HCT116 (cell line): Measurements from ENCODE around the gene PLCB4. TPM values are rescaled to one million over a fixed set of nuclear protein-coding genes. Genes with fewer than 3 reads are reported as not detected.

Source experiments
- ATAC-seq: fragments of 200-7000 bp; cut with Tn5 transposase; 2 replicates; pipeline ENCODE4 v1.9.1; 2020; ENCODE audit warnings: mild to moderate bottlenecking, moderate library complexity
- BruUV-seq: library from RNA; stranded (reverse); fragments of 400-500 nt; replicated peaks from 2 replicates; lab custom pipeline; 2021; lab: Mats Ljungman, UMichigan
- CTCF ChIA-PET: fragments of 300-600 bp; sonication (Branson Sonifier 250); formaldehyde crosslinking; loops from one replicate; lab custom pipeline; 2021; ENCODE audit warnings: antibody characterized with exemption; lab: Charles Lee
- POLR2A ChIA-PET: fragments of 300-600, 350-600 bp; sonication (Branson Sonifier 250); formaldehyde crosslinking; loops from one replicate; lab custom pipeline; 2021; ENCODE audit warnings: antibody characterized with exemption; lab: Charles Lee
- RAD21 ChIA-PET, 2 experiments: fragments of 300-600 bp; sonication (Branson Sonifier 250); formaldehyde crosslinking; loops; one replicate each; lab custom pipeline; 2023; ENCODE audit warnings: low total read pairs in 2 of 2; ENCODE audit not compliant: uncharacterized antibody in 2 of 2, unreplicated experiment in 2 of 2, low non-redundant PET in 1 of 2; lab: Charles Lee
- DNase-seq: peaks from one replicate; pipeline ENCODE4 v3.0.0-alpha.2; 2010; ENCODE audit warnings: low read depth, low spot score
- H2AFZ ChIP-seq: fragments of 200-600 bp; shearing (Covaris generic), sonication (generic); 2 replicates; pipeline ENCODE4 v1.6.1; 2017; ENCODE audit warnings: low read depth, mixed run types, mixed read lengths, antibody characterized with exemption, low read length; ENCODE audit not compliant: poor library complexity, severe bottlenecking
- H3K27ac ChIP-seq: 2 replicates; pipeline ENCODE4 v1.5.1; 2012; ENCODE audit warnings: low read depth, low read length
- H3K27me3 ChIP-seq: fragments of 200-600 bp; sonication (generic); 2 replicates; pipeline ENCODE4 v1.6.1; 2016; ENCODE audit warnings: mixed run types, low read length, mixed read lengths; ENCODE audit not compliant: insufficient read depth
- H3K36me3 ChIP-seq, 2 experiments: fragments of 200-500 bp in 1 of 2; fragments of 200-600 bp in 1 of 2; sonication (Bioruptor generic) in 1 of 2; sonication (generic) in 1 of 2; 2 replicates each; pipeline versions ENCODE4 v1.5.1 to v1.6.1; 2014 to 2016; ENCODE audit warnings: low read length in 2 of 2, inconsistent platforms in 1 of 2, mixed read lengths in 1 of 2, mixed run types in 1 of 2; ENCODE audit not compliant: insufficient read depth in 2 of 2, control insufficient read depth in 1 of 2
- H3K4me1 ChIP-seq, 2 experiments: fragments of 200-600 bp in 1 of 2; sonication (generic) in 1 of 2; 2 replicates each; pipeline versions ENCODE4 v1.5.1 to v1.6.1; 2012 to 2017; ENCODE audit warnings: low read length in 2 of 2, inconsistent platforms in 1 of 2, mild to moderate bottlenecking in 1 of 2, mixed read lengths in 1 of 2, mixed run types in 1 of 2, moderate library complexity in 1 of 2; ENCODE audit not compliant: insufficient read depth in 2 of 2, control insufficient read depth in 1 of 2
- H3K4me2 ChIP-seq: fragments of 200-600 bp; sonication (generic); 2 replicates; pipeline ENCODE4 v1.6.1; 2017; ENCODE audit warnings: mixed run types, low read length, mixed read lengths
- H3K4me3 ChIP-seq, 2 experiments: fragments of 200-600 bp in 1 of 2; sonication (generic) in 1 of 2; replicated peaks in 1 of 2; 2 replicates each; pipeline ENCODE4 v1.5.1; 2011 to 2016; ENCODE audit warnings: low read length in 2 of 2, control low read depth in 1 of 2, low read depth in 1 of 2, mild to moderate bottlenecking in 1 of 2, mixed read lengths in 1 of 2, mixed run types in 1 of 2
- H3K79me2 ChIP-seq: fragments of 200-600 bp; sonication (generic); 2 replicates; pipeline ENCODE4 v1.6.1; 2017; ENCODE audit warnings: mild to moderate bottlenecking, mixed run types, low read length, moderate library complexity, mixed read lengths; ENCODE audit not compliant: insufficient read depth
- H3K9ac ChIP-seq: fragments of 200-600 bp; sonication (generic); 2 replicates; pipeline ENCODE4 v1.6.1; 2016; ENCODE audit warnings: low read length, mixed read lengths
- H3K9me2 ChIP-seq: fragments of 200-600 bp; sonication (generic), shearing (Covaris generic); 2 replicates; pipeline ENCODE4 v1.6.1; 2017; ENCODE audit warnings: mixed run types, mild to moderate bottlenecking, moderate library complexity; ENCODE audit not compliant: insufficient read depth
- H3K9me3 ChIP-seq, 2 experiments: fragments of 200-500 bp in 1 of 2; fragments of 200-600 bp in 1 of 2; sonication (Bioruptor generic) in 1 of 2; sonication (generic) in 1 of 2; 2 replicates each; pipeline ENCODE4 v1.6.1; 2014 to 2017; ENCODE audit warnings: low read length in 2 of 2, mixed read lengths in 2 of 2, inconsistent platforms in 1 of 2, low read depth in 1 of 2, mild to moderate bottlenecking in 1 of 2, mixed run types in 1 of 2, moderate library complexity in 1 of 2; ENCODE audit not compliant: control insufficient read depth in 1 of 2, insufficient read depth in 1 of 2
- H4K20me1 ChIP-seq: fragments of 200-600 bp; sonication (generic), shearing (Covaris generic); 2 replicates; pipeline ENCODE4 v1.6.1; 2017; ENCODE audit warnings: mixed run types, mild to moderate bottlenecking, moderate library complexity; ENCODE audit not compliant: insufficient read depth
- ATF3 ChIP-seq: IDR thresholded peaks from 2 replicates; pipeline ENCODE4 v1.6.1; 2012
- CBX3 ChIP-seq: IDR thresholded peaks from 2 replicates; pipeline ENCODE4 v1.6.1; 2012; ENCODE audit warnings: low read depth
- CEBPB ChIP-seq: IDR thresholded peaks from 2 replicates; pipeline ENCODE4 v1.6.1; 2012; ENCODE audit warnings: low read depth
- EGR1 ChIP-seq: IDR thresholded peaks from 2 replicates; pipeline ENCODE4 v1.6.1; 2012; ENCODE audit warnings: low read depth
- ELF1 ChIP-seq: IDR thresholded peaks from 2 replicates; pipeline ENCODE4 v1.6.1; 2012; ENCODE audit warnings: low read depth, borderline replicate concordance
- EZH2 ChIP-seq: fragments of 200-600 bp; sonication (generic); IDR thresholded peaks from 2 replicates; pipeline ENCODE4 v1.6.1; 2017; ENCODE audit warnings: antibody characterized with exemption, mixed run types
- FOSL1 ChIP-seq: IDR thresholded peaks from 2 replicates; pipeline ENCODE4 v1.6.1; 2012; ENCODE audit warnings: low read depth
- JUND ChIP-seq: IDR thresholded peaks from 2 replicates; pipeline ENCODE4 v1.6.1; 2012
- MAX ChIP-seq: IDR thresholded peaks from 2 replicates; pipeline ENCODE4 v1.6.1; 2012
- POLR2A ChIP-seq: IDR thresholded peaks from 2 replicates; pipeline ENCODE4 v1.7.0; 2011; ENCODE audit warnings: borderline replicate concordance; ENCODE audit not compliant: insufficient read depth, insufficient read length; ENCODE audit errors: extremely low read depth
- POLR2AphosphoS5 ChIP-seq: IDR thresholded peaks from 2 replicates; pipeline ENCODE4 v1.6.1; 2011; ENCODE audit warnings: mild to moderate bottlenecking, low read depth, low read length, moderate library complexity
- RAD21 ChIP-seq: IDR thresholded peaks from 2 replicates; pipeline ENCODE4 v1.6.1; 2012; ENCODE audit warnings: low read depth, mild to moderate bottlenecking
- SIN3A ChIP-seq: IDR thresholded peaks from 2 replicates; pipeline ENCODE4 v1.6.1; 2012; ENCODE audit warnings: low read depth
- TCF7L2 ChIP-seq: IDR thresholded peaks from 2 replicates; pipeline ENCODE4 v1.7.0; 2011; ENCODE audit warnings: borderline replicate concordance, inconsistent platforms; ENCODE audit not compliant: insufficient read depth, insufficient read length; ENCODE audit errors: extremely low read depth
- YY1 ChIP-seq: IDR thresholded peaks from 2 replicates; pipeline ENCODE4 v1.6.1; 2011; ENCODE audit warnings: low read length, low read depth, moderate library complexity, mild to moderate bottlenecking; ENCODE audit not compliant: insufficient replicate concordance; ENCODE audit errors: extremely low read depth
- ZBTB33 ChIP-seq: IDR thresholded peaks from 2 replicates; pipeline ENCODE4 v1.6.1; 2011; ENCODE audit warnings: mild to moderate bottlenecking, low read length, moderate library complexity; ENCODE audit not compliant: insufficient replicate concordance; ENCODE audit errors: extremely low read depth
- ZFX ChIP-seq: fragments of 450-650 bp; IDR thresholded peaks from 2 replicates; pipeline ENCODE4 v1.6.1; 2017
- ZNF274 ChIP-seq: fragments of 200-500 bp; sonication (Bioruptor generic); IDR thresholded peaks from 2 replicates; pipeline ENCODE4 v1.6.1; 2014; ENCODE audit warnings: mild to moderate bottlenecking, low read depth, low read length, inconsistent platforms
- intact Hi-C: fragments of 100-400 bp; cut with micrococcal nuclease; formaldehyde crosslinking; loops from 2 replicates; pipeline ENCODE4 v1.10.0; 2022
- total RNA-seq: library from RNA; stranded (reverse); gene quantifications from one replicate; pipeline ENCODE4 v1.2.1, GENCODE V29; 2021; ENCODE audit not compliant: unreplicated experiment
- TF ChIP-seq, protein P1 (sequence below), 3 experiments: fragments of 200-600 bp in 1 of 3; sonication (generic) in 1 of 3; IDR thresholded peaks in 2 of 3; conservative IDR thresholded peaks in 1 of 3; 2 replicates each; pipeline ENCODE4 v1.5.1; 2012 to 2017; ENCODE audit warnings: low read depth in 2 of 3, low read length in 2 of 3, antibody characterized with exemption in 1 of 3, borderline replicate concordance in 1 of 3, control low read depth in 1 of 3, mild to moderate bottlenecking in 1 of 3, mixed read lengths in 1 of 3, mixed run types in 1 of 3, moderate library complexity in 1 of 3; ENCODE audit not compliant: insufficient read depth in 1 of 3
- TF ChIP-seq, protein P2 (sequence below): IDR thresholded peaks from 2 replicates; pipeline ENCODE4 v1.6.1; 2012; ENCODE audit warnings: low read depth

The PLCB4 gene
- total RNA-seq, 1 experiment from 2014 or later, result 2.5 TPM

- Histone ChIP-seq H3K9me3 (no peaks in the 10 kb centered on the region), H3K36me3 (no peaks in the 10 kb centered on the region), H3K4me2 (no peak overlapping the region), H3K79me2 (no peaks in the 10 kb centered on the region), H3K4me3 (no peak overlapping the region), H3K27ac (no peak overlapping the region), H3K27me3 (no peaks in the 10 kb centered on the region), H3K4me1 (no peaks in the 10 kb centered on the region), H3K9ac (no peak overlapping the region), H3K9me2 (no peaks in the 10 kb centered on the region), H4K20me1 (no peaks in the 10 kb centered on the region), H2AFZ (no peak overlapping the region)
- ChIA-PET POLR2A (no interaction called here), RAD21 (no interaction called here), CTCF (no interaction called here)
- ATAC-seq (no peak), DNase-seq (no peak)
- no peak for TF ChIP-seq POLR2AphosphoS5
- TF ChIP-seq ZBTB33, result no peak
- no peak for TF ChIP-seq ZNF274
- TF ChIP-seq MAX, result no peak
- no peak for TF ChIP-seq EZH2
- TF ChIP-seq POLR2A, result no peak
- no peak for TF ChIP-seq ELF1
- TF ChIP-seq, protein P1, sequence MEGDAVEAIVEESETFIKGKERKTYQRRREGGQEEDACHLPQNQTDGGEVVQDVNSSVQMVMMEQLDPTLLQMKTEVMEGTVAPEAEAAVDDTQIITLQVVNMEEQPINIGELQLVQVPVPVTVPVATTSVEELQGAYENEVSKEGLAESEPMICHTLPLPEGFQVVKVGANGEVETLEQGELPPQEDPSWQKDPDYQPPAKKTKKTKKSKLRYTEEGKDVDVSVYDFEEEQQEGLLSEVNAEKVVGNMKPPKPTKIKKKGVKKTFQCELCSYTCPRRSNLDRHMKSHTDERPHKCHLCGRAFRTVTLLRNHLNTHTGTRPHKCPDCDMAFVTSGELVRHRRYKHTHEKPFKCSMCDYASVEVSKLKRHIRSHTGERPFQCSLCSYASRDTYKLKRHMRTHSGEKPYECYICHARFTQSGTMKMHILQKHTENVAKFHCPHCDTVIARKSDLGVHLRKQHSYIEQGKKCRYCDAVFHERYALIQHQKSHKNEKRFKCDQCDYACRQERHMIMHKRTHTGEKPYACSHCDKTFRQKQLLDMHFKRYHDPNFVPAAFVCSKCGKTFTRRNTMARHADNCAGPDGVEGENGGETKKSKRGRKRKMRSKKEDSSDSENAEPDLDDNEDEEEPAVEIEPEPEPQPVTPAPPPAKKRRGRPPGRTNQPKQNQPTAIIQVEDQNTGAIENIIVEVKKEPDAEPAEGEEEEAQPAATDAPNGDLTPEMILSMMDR (IDR thresholded peaks at IDR 0.05 in 2 of 3, conservative IDR thresholded peaks at IDR 0.05 in 1 of 3; ENCODE audit: borderline replicate concordance in 1 of 3, insufficient read depth in 1 of 3, low read depth in 2 of 3, low read length in 2 of 3), result no peak
- TF ChIP-seq EGR1, result no peak
- TF ChIP-seq RAD21, result no peak
- no peak for TF ChIP-seq FOSL1
- TF ChIP-seq ZFX, result no peak
- TF ChIP-seq CEBPB, result no peak
- no peak for TF ChIP-seq CBX3
- TF ChIP-seq, protein P2, sequence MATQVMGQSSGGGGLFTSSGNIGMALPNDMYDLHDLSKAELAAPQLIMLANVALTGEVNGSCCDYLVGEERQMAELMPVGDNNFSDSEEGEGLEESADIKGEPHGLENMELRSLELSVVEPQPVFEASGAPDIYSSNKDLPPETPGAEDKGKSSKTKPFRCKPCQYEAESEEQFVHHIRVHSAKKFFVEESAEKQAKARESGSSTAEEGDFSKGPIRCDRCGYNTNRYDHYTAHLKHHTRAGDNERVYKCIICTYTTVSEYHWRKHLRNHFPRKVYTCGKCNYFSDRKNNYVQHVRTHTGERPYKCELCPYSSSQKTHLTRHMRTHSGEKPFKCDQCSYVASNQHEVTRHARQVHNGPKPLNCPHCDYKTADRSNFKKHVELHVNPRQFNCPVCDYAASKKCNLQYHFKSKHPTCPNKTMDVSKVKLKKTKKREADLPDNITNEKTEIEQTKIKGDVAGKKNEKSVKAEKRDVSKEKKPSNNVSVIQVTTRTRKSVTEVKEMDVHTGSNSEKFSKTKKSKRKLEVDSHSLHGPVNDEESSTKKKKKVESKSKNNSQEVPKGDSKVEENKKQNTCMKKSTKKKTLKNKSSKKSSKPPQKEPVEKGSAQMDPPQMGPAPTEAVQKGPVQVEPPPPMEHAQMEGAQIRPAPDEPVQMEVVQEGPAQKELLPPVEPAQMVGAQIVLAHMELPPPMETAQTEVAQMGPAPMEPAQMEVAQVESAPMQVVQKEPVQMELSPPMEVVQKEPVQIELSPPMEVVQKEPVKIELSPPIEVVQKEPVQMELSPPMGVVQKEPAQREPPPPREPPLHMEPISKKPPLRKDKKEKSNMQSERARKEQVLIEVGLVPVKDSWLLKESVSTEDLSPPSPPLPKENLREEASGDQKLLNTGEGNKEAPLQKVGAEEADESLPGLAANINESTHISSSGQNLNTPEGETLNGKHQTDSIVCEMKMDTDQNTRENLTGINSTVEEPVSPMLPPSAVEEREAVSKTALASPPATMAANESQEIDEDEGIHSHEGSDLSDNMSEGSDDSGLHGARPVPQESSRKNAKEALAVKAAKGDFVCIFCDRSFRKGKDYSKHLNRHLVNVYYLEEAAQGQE, result no peak
- no peak for TF ChIP-seq SIN3A
- no peak for TF ChIP-seq ATF3
- TF ChIP-seq TCF7L2, result no peak
- no peak for TF ChIP-seq JUND
- no peak for TF ChIP-seq YY1
- no TSS peak for BruUV-seq
- intact Hi-C loops, result no loop called here
These were observed 39.4 kb downstream of the PLCB4 start for GRCh38 chr20:9108260-9108659.
